Lung microvascular endothelial cell (primary cell): ENCODE data around the gene KDELR3. TPM values are rescaled to one million over a fixed set of nuclear protein-coding genes. Genes with fewer than 3 reads are reported as not detected.
A peak's percentile ranks its signal among the peaks of the same experiment; 100 is the strongest.

Experiments used
- DNase-seq, 2 donors: peaks; one replicate each; pipeline versions ENCODE4 v3.0.0 to v3.0.0-alpha.2; 2010; ENCODE audit warnings: low read depth in 2 of 2
- total RNA-seq: library from RNA; depleted of rRNA; stranded (reverse); fragments of >200 nt; gene quantifications from 2 replicates; pipeline ENCODE4 v1.2.1, GENCODE V29; 2014

KDELR3 gene
- total RNA-seq, 1 donor from 2014 or later, result 15.7 TPM

DNA sequence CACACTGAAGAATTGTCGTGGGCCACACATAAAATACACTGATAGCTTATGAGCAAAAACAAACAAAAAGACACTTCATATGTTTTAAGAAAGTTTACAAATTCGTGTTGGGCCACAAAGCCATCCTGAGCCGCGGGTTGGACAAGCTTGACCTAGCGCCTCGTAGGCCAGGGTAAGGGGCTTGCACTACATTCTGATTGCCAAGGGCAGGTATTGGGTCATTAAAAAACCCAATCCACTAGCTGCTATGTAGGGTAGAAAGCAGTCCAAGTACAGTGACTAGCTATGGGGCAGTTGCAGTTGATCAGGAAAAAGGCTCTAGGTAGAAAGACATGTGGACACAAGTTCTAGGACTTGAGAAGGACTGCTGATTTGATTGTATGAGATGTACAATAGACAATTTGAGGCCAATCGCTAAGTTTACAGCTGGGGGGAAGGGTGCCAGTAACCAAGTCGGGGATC lies 14.0 kb downstream of the KDELR3 start:
- no peak for DNase-seq

DNA sequence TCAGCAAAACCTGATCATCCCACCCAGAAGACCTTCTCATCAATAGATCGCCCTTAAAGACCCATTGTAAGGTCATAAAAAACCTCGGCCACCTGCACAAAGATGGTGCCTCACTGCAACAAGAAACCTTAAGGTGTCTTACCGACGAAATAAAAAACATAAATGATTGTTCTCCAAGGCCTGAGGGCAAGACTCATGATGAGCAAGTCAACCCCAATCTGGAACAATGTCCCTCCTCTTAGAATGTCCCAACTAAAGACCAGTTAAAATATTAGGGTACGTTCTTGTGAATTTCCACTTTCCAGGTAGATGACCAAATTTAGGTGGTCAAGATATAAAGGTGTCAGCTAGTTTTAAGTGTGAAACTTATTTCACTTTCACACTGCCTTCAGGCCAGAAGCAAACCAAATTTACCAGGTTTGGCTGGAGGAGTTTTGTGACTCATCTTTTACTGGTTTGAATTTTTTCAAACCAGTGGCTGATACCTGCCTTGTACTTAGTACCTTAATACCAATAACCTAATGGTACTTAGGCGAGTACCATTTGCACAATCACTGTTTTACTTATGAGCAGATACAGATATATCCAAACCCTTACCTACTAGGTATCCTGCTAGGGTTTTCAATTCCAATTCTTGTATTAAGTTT lies 14.9 kb downstream of the KDELR3 start:
- no peak for DNase-seq

DNA sequence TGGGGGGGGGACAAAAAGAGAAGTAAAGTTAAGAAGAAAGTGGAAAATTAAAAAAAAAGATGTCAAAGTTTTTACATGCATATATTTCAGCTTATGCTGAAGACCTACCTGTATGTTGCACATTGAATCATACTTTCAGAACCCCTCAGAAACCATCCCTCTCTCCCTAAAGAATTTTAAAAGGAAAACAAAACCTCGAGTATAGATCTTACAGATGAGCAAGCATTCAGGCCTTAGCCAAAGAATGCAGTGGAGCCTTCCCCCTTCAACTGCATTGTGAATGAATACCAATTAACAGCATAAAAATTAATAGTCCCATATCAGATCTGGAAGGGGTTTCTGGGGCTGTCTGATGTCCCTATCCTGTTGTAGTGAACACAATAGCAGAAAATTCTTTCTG lies 16.3 kb downstream of the KDELR3 start:
- DNase-seq, result no peak

DNA sequence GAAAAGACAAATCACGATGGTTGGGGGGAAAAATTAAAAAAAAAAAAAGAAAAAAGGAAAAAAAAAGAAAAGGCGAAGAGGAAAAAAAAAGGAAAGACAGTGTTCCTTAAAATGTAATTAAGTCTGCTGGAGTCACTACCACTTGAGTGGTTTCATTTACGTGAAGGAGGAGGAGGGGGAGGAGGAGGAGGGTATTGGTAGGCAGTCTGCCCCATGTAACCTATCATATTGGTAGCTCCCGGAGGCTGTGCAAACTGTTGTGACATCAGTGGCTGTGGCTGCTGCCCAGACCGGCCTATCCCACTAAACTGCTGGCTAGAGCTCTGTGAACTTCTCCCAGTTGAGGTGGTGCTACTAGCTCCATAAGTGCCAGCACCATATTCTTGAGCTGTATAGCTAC lies 17.9 kb downstream of the KDELR3 start:
- no peak for DNase-seq

DNA sequence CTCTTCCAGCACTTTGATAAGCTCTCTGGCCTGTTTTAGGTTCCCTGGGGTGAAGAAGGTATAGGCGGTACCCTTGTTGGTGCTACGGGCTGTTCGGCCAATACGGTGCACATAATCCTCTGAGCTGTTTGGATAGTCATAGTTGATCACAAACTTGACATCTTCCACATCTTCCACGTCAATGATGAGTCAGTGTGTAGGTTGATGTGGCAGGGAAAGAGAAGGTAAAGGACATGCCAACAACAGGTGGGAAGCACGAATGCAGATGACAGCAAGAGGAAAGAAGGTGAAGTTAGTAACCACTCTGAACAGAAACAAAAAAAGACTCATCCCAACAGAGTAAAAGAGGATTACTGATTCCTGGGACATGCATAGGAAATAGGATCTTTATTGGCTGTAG lies 20.1 kb downstream of the KDELR3 start:
- DNase-seq, result no peak

DNA sequence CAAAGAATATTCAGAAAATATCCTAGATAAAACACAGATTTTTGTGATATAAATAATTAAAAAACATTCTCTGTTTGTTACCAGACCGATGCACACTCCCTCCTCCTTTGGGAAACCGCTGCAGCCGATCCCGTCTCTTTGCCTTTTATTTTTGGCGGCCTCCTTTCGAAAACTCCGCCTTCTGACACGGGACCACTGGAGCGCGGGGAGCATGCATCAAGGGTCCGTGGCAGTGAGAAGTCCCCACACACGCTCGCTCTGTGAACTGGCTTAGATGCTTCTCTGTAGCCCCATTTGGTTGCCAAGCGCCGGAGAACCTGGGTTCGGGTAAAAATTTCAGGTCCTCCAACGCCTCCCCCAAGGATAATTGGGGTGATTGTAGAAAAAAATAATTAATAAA lies 21.2 kb downstream of the KDELR3 start:
- DNase-seq, result no peak

DNA sequence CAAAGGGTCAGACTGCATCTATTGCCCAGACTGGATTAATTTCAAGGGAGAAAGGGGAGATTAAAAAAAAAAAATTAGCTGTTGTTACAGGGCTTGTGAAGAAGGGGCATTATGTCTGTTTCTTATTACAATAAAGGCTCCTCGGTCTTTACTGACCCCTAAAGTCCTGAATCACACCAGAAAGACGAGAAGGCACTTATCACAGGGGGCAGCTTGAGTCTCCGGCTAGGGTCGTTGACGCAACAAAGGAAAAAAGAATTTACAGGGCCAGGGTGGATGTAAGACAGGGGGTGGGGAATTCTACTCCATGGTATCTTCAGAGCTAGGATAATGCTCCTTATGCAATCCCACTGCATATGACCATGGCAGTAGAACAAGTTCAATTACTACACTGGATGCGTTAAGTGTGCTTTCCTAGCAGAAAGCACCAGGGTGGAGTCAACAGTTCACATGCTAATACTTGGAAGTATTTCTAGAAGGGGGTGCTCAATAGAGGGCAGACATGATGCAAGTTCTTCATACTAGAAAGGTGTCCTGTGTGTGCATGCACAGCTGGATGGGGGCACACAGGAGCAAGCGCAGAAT lies 21.8 kb downstream of the KDELR3 start:
- no peak for DNase-seq

DNA sequence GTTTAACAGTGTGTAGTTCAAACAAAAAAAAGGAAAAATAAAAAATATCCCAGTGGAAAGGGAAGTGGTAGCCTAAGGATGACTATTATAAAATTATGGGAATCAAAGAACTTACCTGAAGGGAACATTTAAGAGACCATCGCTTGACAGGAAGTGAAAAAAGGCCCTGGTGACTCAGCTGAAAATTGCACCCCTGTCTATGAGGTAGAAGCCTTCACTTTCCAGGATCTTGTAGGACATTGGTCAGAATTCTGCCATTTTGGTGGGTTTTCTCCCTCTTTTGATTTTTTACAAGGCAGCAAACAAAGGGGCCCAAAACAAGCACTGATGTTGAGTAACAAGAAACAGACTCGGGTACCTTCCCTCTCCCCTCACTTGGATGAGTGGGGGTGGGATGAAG lies 22.6 kb downstream of the KDELR3 start:
- no peak for DNase-seq

DNA sequence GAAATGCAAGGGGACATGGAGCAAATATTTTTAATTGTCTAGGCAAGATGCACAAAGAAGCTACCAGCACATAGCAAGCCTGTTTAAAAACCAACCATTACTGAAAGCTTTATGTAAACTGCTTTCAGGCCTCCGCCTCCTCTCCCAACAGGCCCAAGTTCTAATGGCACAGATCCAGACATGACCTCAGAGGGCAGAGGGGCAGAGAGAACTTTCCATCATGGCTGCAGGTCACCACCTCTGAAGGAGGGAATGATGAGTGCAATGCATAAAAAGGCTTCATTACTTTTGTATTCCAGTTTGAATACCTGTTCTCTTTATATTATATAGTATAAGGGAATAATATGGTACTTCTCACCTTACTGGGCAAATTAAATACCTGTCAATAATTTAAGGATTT lies 23.0 kb downstream of the KDELR3 start:
- peak; percentile 50 to 80 for DNase-seq

DNA sequence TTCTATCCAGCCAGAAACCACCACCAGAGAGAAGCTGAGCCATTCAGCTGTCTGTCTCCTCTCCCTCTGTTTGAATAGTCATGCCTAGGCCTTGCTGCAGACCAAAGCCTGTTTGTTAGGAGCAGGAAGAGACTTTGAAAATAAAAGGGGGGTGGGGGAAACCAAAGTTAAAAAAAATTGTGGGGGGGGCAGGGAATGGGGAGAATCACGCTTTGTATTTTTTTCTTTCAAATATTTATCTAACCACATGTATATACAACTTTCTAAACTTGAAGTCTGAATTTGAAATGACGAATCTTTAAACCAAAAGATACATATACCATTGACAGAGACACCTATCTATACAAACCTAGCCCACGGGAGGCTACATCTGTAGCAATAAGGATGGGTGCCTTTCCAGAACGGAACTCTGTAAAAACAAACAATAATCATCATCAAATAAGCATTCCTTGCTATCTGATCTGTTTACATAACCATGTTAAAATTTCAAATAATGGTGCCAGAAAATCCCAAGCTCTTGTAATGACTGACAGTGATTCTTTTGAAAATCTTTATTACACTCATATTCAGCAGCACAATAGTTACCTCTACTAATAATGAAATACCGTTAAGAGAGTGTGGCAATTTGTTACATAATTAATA lies 23.9 kb downstream of the KDELR3 start:
- DNase-seq, result no peak

DNA sequence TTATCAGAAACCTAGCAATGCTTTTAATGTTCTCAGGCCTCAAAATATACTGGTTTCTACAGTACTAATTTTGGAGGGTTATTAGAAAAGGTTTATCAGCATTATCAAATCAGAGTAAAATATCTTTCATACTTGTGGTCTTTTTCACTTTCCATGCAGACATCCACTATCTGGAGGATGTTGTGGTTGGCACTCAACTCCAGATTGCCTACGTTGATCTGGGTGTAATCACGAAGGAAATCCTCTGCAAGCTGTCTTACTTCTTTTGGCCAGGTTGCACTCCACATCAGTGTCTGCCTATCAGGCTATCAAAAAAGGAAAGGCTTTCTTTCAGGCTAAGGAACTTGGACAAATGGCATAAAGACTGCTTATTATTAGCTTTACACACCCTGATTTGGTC lies 26.6 kb downstream of the KDELR3 start:
- DNase-seq, result peak in 1 of 2 donors; percentile 26

DNA sequence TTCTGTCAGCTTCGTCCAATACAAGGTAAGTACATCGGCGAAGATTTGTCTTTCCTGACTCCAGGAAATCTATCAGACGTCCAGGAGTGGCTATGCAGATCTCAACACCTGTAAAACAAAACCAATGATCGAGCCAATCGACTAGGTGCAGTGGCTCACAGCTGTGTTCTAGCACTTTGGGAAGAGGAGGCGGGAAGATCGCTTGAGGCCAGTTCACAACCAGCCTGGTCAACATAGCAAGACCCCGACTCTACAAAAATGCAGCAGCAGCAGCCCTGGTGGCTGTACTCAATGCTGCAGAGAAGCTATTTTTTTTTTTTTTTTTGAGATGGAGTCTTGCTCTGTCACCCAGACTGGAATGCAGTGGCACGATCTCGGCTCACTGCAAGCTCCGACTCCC lies 27.0 kb downstream of the KDELR3 start:
- DNase-seq, result no peak

DNA sequence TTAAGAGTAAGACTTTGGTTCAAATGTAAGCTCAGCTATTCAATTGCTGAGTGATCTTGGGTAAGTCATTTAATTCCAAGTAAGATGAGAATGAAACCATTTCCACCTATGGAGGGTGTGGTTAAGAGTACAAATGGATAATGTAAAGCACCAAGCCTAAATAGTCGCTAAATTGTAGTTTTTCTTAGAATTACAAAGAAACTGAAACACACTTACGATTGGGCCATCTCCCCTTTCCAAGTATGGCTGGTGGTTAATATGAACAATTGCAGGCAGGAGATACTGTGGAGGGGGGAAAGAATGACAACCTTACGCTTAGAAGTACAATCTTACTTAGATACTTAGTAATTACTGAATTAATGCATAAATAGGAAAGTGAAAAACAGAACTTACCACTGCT lies 30.0 kb downstream of the KDELR3 start:
- no peak for DNase-seq

DNA sequence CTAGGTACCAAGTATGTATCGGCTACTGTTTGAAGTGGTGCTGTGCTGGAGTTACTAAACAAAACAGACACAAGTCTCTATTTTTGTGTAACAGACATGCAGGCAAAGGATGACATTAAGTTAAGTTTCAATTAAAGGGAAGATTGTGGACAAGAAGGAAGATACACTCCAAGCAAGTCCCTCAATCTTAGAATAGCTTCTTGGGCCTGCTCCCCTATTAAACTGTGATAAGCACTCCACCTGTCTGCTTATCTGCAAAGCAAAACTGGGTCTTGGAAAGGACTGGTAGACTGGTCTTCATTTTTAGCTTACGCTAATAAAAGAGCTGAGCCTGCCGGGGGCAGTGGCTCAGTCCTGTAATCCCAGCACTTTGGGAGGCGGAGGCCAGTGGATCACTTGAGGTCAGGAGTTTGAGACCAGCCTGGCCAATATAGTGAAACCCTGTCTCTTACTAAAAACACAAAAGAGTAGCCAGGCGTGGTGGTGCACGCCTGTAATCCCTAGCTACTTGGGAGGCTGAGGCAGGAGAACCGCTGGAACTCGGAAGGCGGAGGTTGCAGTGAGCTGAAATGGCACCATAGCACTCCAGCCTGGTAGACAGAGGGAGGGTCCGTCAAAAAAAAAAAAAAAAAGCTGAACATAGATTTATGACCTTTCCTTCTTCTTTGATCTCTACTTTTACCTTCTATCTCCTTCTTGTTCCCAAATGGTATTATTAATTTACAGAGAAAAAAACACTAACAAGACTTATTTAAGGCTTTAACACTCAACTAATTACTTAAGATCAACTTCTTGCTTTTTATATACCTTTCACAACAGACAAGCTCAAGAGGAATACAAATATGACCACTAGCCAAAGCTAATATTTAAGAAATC lies 34.1 kb downstream of the KDELR3 start:
- DNase-seq, result no peak

DNA sequence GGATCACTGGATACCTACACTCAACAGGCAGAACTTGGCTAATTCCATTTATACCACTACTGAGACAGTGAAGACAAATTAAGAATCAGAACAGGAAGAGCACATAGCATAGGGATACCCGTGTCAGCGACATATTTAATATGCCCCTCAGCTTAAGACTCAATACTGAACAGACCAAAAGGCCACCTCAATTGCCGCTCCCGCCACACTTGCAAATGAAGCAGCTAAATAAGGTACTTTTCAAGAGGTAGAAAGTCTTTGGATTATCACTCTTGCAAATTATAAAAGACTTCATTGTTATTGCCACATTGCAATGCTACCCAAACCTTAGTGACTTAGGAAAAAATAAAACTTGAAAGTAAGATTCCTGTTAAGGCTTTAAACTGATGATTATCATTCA lies 35.1 kb downstream of the KDELR3 start:
- no peak for DNase-seq

DNA sequence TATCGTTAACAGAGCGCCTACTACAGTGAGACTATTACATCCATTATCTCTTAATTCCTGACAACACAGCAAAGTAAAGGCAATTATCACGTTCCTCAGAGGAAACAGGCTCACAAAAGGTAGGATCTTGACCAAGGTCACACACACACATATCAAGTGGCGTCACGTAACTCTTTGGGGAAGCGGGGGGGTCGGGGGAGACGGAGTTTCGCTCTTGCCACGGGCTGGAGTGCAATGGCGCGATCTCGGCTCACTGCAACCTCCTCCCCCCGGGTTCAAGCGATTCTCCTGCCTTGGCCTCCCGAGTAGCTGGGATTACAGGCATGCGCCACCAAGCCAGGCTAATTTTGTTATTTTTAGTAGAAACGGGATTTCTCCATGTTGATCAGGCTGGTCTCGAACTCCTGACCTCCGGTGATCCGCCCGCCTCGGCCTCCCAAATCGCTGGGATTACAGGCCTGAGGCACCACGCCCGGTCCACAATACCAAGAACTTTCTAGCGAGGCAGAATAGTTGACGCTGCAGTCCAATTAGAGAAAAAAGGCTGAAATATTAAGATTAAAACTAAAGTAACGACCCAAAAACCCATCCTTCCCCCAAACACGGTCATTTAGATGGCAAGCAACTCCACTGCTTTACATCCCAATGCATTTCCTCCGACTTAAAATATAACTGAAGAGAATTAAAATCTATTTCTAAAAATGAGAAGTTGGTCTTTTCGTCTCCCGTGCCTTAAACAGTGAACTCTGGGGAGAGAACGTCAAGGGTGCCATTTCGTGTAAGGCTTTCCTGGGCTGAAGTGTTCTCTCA lies 37.0 kb downstream of the KDELR3 start:
- DNase-seq, result peak; percentile 53 to 76

DNA sequence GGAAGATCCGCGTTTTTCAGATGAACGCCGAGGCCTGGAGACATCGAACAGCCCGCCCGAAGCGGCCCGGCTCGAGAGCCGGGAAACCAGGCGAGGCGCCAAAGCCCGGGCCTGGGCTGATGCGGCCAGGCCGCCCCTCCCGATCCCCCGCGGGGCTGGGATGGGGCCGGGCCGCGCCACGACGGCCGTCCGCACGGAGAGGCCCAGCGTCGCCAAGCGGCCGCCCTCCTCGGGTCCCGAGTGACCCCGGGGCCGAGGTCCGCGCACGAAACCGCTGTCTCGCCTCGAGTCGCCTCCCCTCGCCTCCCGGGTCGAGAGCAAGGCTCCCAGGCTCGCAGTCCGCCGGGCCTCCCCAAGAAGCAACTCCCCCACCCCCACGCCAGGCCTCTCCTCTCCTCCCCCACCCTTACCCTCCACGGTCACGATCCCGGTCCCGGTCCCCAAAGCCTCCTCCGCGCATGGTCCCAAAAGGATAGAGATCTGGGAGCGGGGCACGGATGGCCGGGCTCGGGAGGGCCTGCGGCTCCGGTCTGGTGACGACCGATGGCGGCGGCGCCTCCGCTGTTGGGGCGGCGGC lies 37.7 kb downstream of the KDELR3 start:
- DNase-seq, result peak; percentile 63 to 76

DNA sequence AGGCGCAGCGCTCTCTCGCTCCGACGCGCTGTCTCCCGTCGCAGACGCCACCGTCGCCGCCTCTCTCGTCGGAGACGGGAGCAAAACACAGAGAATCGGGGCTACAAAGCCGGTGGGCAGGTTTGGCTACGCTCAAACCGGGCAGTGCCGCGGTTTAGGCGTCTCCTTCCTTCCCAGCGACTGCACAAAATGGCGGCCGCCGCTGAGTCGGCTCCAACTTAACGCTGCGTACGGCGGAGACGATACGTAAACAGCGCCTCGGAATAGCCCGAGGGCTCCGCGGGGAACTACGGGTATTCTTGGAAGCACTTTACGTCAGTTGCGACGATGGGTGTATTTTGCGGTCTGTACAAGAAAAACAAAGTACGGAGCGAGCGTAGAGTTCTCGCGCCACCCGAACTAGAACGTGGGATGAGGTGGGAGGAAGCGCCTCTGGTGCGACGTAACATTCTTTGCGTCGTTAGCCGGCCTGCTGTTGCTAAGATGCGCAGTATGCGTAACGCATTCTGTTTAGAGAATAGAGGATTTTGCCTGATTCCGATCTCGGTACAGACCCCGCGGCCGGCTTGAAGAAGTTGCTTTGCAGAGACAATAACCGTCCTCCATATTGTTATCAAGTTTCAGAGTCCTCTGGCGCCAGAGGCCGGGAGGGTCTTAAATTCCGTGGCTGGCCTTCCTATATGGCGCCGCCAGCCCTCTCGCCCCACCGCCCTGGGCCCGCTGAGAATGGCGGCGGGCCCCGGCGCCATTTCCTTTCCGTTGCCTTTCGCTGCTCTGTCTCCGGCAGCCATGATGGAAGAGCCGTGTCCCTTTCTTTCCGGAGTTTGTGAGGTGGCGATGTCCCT lies 38.4 kb downstream of the KDELR3 start, which contains the start of gene DDX17:
Gene DDX17, minus strand, starts transcription at position 194 of the 845 bp plus-strand sequence.
- DNase-seq, result peak; percentile 97

DNA sequence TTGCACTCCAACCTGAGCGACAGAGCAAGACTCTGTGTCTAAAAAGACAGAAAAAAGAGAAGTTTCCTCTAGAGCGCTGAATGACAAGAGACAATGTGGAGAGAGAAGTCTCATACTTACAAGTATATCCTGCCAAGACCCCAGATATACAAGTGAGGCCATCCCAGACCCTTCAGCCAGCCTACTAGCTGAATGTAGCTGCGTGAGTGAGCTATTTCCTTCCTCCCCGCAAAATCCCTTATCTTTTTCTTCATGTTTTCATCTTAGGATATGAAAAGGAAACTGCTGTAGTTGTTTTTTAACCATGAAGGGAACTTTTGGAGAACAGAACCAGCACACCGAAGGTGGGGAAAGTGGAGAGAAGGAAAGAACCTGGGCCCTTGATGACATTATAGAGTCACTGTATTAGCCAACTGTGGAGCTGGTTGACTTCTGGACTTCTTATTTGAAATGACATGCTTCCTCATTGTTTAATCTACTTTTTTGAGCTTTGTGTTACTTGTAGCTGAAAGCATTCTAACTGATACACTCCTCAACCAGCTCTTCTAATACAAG lies 42.6 kb downstream of the KDELR3 start:
- DNase-seq, result no peak

DNA sequence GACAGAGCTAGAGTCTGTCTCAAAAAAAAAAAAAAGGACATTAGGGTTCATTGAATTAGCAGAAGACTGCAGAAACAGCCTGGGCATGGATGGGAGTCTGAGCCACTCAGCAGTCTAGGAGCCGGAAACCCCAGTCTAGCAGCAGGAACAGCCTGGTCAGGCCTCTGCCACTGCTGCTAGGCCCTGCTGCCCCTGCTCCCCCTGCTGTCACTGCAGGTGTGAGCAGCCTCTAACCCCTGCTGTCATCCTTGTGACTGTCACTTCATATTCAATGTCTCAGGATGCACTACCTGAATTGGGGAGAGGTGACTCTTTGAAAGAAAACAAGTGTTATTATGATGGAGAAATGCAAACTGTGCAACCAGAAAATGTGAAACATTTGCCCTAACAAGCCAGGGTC lies 45.2 kb downstream of the KDELR3 start:
- no peak for DNase-seq
